Measurements from ENCODE around the gene DLL1. TPM values are rescaled to one million over a fixed set of nuclear protein-coding genes. Genes with fewer than 3 reads are reported as not detected.
A peak's percentile ranks its signal among the peaks of the same experiment; 100 is the strongest.

Gene DLL1
- total RNA-seq, 1 donor from 2014 or later = 14.6 TPM

DNA sequence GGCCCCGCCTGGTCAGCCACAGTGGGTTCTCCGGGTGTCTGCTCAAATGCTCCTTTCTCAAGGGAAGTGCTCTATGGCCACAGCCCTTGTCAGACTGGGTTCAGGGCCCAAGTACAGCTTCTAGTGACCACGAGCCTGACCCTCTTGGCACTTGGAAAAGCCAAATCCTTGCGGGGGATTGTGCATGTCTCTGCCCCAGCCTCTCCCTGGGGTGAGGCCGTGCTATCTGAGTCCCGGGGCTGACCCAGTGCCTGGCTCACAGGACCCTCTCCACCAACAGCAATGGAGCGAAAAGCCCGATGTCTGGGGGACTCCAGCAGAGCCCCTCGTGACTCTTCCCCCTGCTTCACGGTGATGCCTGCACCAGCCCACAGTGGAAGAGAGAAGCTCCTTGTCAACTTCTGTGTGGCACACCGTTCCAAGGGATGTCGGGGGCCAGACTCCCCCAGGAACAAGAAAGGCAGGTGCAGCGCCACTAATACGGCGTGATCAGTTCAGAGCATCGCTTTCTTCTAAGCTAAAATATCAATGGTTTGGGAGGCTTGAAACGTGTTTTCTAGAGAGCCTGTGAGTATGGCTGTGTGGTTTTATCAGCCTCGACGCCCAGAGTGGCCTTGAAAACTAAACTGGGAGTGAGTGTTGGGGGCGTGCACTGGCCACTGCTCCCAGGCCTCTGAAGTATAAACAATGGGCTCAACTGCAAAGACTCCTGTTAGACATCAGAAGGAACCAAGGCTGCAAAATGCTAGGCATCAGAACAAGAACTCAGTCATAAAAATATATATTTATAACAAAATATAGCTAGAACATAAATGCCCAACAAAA is 51.9 kb downstream of the DLL1 start:
- no peak for DNase-seq
- TF ChIP-seq, protein P1, sequence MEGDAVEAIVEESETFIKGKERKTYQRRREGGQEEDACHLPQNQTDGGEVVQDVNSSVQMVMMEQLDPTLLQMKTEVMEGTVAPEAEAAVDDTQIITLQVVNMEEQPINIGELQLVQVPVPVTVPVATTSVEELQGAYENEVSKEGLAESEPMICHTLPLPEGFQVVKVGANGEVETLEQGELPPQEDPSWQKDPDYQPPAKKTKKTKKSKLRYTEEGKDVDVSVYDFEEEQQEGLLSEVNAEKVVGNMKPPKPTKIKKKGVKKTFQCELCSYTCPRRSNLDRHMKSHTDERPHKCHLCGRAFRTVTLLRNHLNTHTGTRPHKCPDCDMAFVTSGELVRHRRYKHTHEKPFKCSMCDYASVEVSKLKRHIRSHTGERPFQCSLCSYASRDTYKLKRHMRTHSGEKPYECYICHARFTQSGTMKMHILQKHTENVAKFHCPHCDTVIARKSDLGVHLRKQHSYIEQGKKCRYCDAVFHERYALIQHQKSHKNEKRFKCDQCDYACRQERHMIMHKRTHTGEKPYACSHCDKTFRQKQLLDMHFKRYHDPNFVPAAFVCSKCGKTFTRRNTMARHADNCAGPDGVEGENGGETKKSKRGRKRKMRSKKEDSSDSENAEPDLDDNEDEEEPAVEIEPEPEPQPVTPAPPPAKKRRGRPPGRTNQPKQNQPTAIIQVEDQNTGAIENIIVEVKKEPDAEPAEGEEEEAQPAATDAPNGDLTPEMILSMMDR (IDR thresholded peaks at IDR 0.05) = no peak
- no peaks in the 10 kb centered on the region for H3K36me3 ChIP-seq
- no peak overlapping the region for H3K4me3 ChIP-seq
- H3K4me1 ChIP-seq = no peaks in the 10 kb centered on the region
- no peak for ATAC-seq
- no peak overlapping the region for H3K27ac ChIP-seq
- H3K9me3 ChIP-seq = no peaks in the 10 kb centered on the region
- peaks cover 3% of the 10 kb centered on the region for H3K27me3 ChIP-seq
- intact Hi-C loops (cut with DNase I) = no loop called here

DNA sequence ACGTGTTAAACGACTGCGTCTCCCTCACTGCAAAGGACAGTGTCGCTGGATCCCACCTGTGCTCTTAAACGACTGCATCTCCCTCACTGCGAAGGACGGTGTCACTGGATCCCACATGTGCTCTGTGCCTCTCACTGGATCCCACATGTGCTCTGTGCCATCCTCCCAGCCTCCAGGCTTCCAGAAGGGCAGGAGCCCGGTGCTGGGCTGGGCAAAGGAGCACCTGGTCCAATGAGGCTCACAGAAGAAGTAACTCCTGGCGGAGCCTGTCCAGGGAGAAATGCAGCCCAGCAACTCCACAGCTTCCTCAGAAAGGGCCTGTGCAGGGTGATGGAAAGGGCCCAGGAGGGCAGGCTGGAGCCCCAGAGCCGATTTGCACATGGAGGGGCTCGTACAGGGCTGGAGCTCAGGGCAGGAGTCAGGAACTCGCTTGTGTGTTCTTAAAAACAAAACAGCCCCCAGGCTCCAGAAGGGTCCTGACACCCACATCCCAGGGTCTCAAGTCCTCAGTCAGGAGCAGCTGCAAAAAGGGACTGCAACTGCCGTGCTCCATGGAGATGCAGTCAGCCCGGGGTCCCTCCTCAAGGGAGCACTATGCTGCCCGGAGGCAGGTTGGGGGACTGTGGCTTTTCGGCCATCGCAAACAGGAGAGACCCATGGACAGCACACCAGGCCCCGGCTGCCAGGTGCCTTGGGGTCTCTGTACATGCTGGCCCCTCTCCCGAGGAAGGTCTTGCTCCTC is 52.7 kb downstream of the DLL1 start:
- no peaks in the 10 kb centered on the region for H3K9me3 ChIP-seq
- H3K4me1 ChIP-seq = no peaks in the 10 kb centered on the region
- H3K4me3 ChIP-seq = no peak overlapping the region
- DNase-seq = peak; percentile 58
- no peak overlapping the region for H3K27ac ChIP-seq
- H3K36me3 ChIP-seq = no peaks in the 10 kb centered on the region
- ATAC-seq = no peak
- no peaks in the 10 kb centered on the region for H3K27me3 ChIP-seq
- TF ChIP-seq, protein P1 (IDR thresholded peaks at IDR 0.05) = no peak
- intact Hi-C loops (cut with DNase I) = no loop called here

DNA sequence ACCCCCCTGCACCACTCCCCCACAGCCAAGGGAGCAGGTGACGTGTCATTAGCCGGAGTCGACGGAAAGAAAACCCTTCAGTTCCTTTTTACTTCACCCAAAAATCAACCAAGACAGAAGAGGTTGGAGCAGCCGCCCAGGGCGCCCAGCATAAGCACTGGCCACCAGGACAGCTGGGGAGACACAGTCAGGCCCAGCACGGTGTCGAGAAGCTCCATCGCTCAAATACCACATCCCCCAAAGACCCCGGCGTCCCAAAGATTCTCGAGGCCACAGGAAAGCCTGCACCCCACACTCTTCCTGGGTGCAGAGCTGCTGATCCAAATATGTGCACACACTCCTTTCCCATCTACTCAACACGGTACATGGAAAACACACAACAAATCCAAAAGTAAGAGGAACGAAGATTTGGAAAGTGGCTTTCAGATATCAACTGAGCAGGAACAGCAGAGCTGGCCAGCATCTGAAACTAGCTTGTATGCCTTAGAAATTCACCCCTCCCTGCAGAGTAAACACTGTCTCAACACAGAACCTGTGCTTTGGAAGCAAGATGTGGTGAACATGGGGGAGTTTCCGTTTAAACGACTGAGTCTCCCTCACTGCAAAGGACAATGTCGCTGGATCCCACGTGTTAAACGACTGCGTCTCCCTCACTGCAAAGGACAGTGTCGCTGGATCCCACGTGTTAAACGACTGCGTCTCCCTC is 54.6 kb downstream of the DLL1 start:
- Histone ChIP-seq H3K36me3 (no peaks in the 10 kb centered on the region), H3K27me3 (no peaks in the 10 kb centered on the region), H3K4me3 (no peak overlapping the region), H3K27ac (no peak overlapping the region), H3K4me1 (no peaks in the 10 kb centered on the region), H3K9me3 (no peaks in the 10 kb centered on the region)
- DNase-seq (peak; percentile 2), ATAC-seq (no peak)
- intact Hi-C loops (cut with DNase I) = no loop called here
- TF ChIP-seq, protein P1 (IDR thresholded peaks at IDR 0.05) = no peak

DNA sequence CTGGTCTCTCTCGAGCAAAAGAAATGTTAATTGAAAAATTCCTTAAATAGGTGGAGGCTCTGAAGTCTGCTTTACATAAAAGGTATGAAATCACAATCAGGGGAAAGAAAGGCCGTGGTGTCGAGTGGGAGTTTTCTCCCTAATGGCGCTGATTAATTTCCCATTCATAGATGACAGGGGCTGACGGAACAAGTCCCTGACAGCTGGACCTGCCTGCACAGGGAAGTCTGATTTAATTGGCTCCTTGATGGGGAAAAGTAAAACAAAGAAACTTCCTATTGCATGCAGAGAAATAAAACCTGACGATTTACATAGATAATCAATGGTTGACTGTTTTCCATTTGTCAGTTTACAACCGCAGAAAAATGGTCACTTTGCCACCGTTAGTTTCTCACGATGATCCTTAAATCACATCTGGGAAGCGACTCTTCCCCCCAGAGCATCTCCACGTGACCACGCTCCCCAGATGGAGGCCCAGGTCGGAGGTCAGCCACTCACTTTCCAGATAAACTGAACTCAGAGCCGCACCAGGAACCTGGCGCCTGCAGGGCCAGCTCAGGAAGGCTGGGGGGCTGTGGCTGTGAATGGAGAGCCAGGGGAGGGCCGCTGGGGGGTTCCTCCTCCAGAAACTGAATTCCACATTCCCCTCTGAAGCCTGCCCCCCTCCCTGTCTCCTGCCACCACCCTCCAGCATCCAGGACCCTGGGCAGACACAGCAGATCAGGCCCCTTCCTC is 55.3 kb downstream of the DLL1 start:
- no peaks in the 10 kb centered on the region for H3K4me1 ChIP-seq
- no peaks in the 10 kb centered on the region for H3K27me3 ChIP-seq
- no peak overlapping the region for H3K27ac ChIP-seq
- intact Hi-C loops (cut with DNase I) = no loop called here
- H3K36me3 ChIP-seq = no peaks in the 10 kb centered on the region
- TF ChIP-seq, protein P1 (IDR thresholded peaks at IDR 0.05) = no peak
- peak; percentile 35 for DNase-seq
- no peak for ATAC-seq
- no peak overlapping the region for H3K4me3 ChIP-seq
- no peaks in the 10 kb centered on the region for H3K9me3 ChIP-seq

DNA sequence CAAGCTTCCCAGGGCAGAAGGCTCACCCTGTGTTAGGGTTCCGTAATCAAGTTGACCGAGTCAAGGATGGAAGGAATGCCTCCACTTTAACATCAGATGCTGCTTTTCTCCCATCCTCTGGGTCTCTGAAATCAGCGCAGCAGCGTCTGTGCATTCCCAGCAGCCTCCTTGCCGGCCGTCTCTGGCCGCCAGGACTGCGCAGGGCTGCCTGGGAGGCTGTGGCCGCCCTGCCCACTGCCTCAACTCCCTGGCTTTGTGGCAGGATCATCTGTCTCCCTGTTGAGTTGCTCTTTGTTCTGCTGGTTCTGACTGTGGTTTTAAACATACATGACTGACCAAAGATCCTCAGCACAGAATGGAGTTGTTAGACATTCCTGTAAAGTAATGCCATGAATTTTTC is 56.5 kb downstream of the DLL1 start:
- ATAC-seq (no peak), DNase-seq (peak; percentile 52)
- intact Hi-C loops (cut with DNase I) = no loop called here
- Histone ChIP-seq H3K27me3 (no peaks in the 10 kb centered on the region), H3K36me3 (no peaks in the 10 kb centered on the region), H3K4me3 (no peak overlapping the region), H3K9me3 (no peaks in the 10 kb centered on the region), H3K4me1 (no peaks in the 10 kb centered on the region), H3K27ac (no peak overlapping the region)
- TF ChIP-seq, protein P1 (IDR thresholded peaks at IDR 0.05) = no peak

Measured in upper lobe of right lung (tissue), 1 donor.